HepG2 (cell line): ENCODE measurements around the gene FAM83E. TPM values are rescaled to one million over a fixed set of nuclear protein-coding genes. Genes with fewer than 3 reads are reported as not detected.
A peak's percentile ranks its signal among the peaks of the same experiment; 100 is the strongest.

Experiments
- CCDC6 ChIP-seq: sonication (generic); formaldehyde crosslinking; IDR thresholded peaks from 2 replicates; pipeline ENCODE4 v1.8.1; 2022; ENCODE audit warnings: mild to moderate bottlenecking, missing genetic modification reagents, moderate library complexity
- CERS6 ChIP-seq: sonication (generic); formaldehyde crosslinking; IDR thresholded peaks from 2 replicates; pipeline ENCODE4 v1.5.0; 2020; ENCODE audit warnings: missing genetic modification reagents
- CSRNP2 ChIP-seq: sonication (generic); formaldehyde crosslinking; conservative IDR thresholded peaks from 2 replicates; pipeline ENCODE4 v1.8.0; 2022; ENCODE audit warnings: low read depth, missing genetic modification reagents
- ESRRA ChIP-seq: sonication (generic); formaldehyde crosslinking; IDR thresholded peaks from 2 replicates; pipeline ENCODE4 v1.5.1; 2020; ENCODE audit warnings: mild to moderate bottlenecking, low read depth, missing genetic modification reagents
- GTF3A ChIP-seq: sonication (generic); formaldehyde crosslinking; conservative IDR thresholded peaks from 2 replicates; pipeline ENCODE4 v1.4.0; 2020; ENCODE audit warnings: mild to moderate bottlenecking, missing genetic modification reagents
- JUND ChIP-seq: sonication (generic); formaldehyde crosslinking; IDR thresholded peaks from 2 replicates; pipeline ENCODE4 v1.8.0; 2022; ENCODE audit warnings: mild to moderate bottlenecking, missing genetic modification reagents
- RCOR2 ChIP-seq: IDR thresholded peaks from 2 replicates; pipeline ENCODE4 v1.6.1; 2016; ENCODE audit warnings: missing biosample characterization, missing genetic modification reagents
- SNRNP70 ChIP-seq: fragments of 200-400 bp; formaldehyde crosslinking; IDR thresholded peaks from 2 replicates; pipeline ENCODE4 v1.6.1; 2017; ENCODE audit warnings: mild to moderate bottlenecking, low read depth, low read length, moderate library complexity
- SUZ12 ChIP-seq: fragments of 150-350 bp; IDR thresholded peaks from 2 replicates; pipeline ENCODE4 v1.6.1; 2014; ENCODE audit warnings: low read depth, low read length
- ZNF121 ChIP-seq: sonication (generic); formaldehyde crosslinking; IDR thresholded peaks from 2 replicates; pipeline ENCODE4 v1.5.0; 2020; ENCODE audit warnings: mild to moderate bottlenecking, missing genetic modification reagents
- ZNF260 ChIP-seq: sonication (generic); formaldehyde crosslinking; IDR thresholded peaks from 2 replicates; pipeline ENCODE4 v1.4.0; 2020; ENCODE audit warnings: missing genetic modification reagents, low read depth, mild to moderate bottlenecking, borderline replicate concordance
- ZNF556 ChIP-seq: sonication (generic); formaldehyde crosslinking; IDR thresholded peaks from 2 replicates; pipeline ENCODE4 v1.4.0; 2020; ENCODE audit warnings: mild to moderate bottlenecking, missing genetic modification reagents, borderline replicate concordance
- ZNF569 ChIP-seq: sonication (generic); formaldehyde crosslinking; IDR thresholded peaks from 2 replicates; pipeline ENCODE4 v1.5.0; 2020; ENCODE audit warnings: mild to moderate bottlenecking, missing genetic modification reagents, moderate library complexity, borderline replicate concordance
- ZNF672 ChIP-seq: sonication (generic); formaldehyde crosslinking; IDR thresholded peaks from 2 replicates; pipeline ENCODE4 v1.8.1; 2022; ENCODE audit warnings: missing genetic modification reagents
- ZNF720 ChIP-seq: sonication (generic); formaldehyde crosslinking; IDR thresholded peaks from 2 replicates; pipeline ENCODE4 v1.4.0; 2020; ENCODE audit warnings: missing genetic modification reagents
- polyA plus RNA-seq, 8 experiments: library from polyadenylated mRNA; depleted of rRNA in 3 of 8; stranded (reverse) in 7 of 8; unstranded in 1 of 8; fragments of >200 nt; fragmentation: Illumina TruSeq in 4 of 8; extraction: Trizol in 4 of 8; gene quantifications; 2 replicates each; pipeline versions ENCODE4 v1.2.1 to v1.2.3, GENCODE V29; 2011 to 2016; ENCODE audit warnings: low read depth in 4 of 8, missing spikeins in 1 of 8, mixed read lengths in 1 of 8; ENCODE audit not compliant: insufficient read depth in 1 of 8
- total RNA-seq, 5 experiments: library from RNA; depleted of rRNA; stranded (reverse); fragments of >200 nt; fragmentation: Illumina TruSeq; extraction: Trizol; gene quantifications; 2 replicates each; pipeline ENCODE4 v1.2.3, GENCODE V29; 2016; ENCODE audit warnings: low read depth in 1 of 5
- TF ChIP-seq, protein P1 (sequence below): sonication (generic); formaldehyde crosslinking; IDR thresholded peaks from 2 replicates; pipeline ENCODE4 v1.4.0; 2020; ENCODE audit warnings: mild to moderate bottlenecking, missing genetic modification reagents, borderline replicate concordance
- TF ChIP-seq, protein P2 (sequence below): sonication (generic); formaldehyde crosslinking; IDR thresholded peaks from 2 replicates; pipeline ENCODE4 v1.5.0; 2020; ENCODE audit warnings: mild to moderate bottlenecking, missing genetic modification reagents
- TF ChIP-seq, protein P3 (sequence below): sonication (generic); formaldehyde crosslinking; IDR thresholded peaks from 2 replicates; pipeline ENCODE4 v1.8.0; 2022; ENCODE audit warnings: mild to moderate bottlenecking, missing genetic modification reagents

Gene FAM83E
- total and polyA plus RNA-seq, 2 of the 13 experiments (the other 11 are each of a cell fraction or from before 2014, with no cell fraction given), result 0.18 to 0.60 TPM

GRCh38 chr19:48637449-48637947 is 22.6 kb upstream of the FAM83E start (continued):
- TF ChIP-seq, protein P1, sequence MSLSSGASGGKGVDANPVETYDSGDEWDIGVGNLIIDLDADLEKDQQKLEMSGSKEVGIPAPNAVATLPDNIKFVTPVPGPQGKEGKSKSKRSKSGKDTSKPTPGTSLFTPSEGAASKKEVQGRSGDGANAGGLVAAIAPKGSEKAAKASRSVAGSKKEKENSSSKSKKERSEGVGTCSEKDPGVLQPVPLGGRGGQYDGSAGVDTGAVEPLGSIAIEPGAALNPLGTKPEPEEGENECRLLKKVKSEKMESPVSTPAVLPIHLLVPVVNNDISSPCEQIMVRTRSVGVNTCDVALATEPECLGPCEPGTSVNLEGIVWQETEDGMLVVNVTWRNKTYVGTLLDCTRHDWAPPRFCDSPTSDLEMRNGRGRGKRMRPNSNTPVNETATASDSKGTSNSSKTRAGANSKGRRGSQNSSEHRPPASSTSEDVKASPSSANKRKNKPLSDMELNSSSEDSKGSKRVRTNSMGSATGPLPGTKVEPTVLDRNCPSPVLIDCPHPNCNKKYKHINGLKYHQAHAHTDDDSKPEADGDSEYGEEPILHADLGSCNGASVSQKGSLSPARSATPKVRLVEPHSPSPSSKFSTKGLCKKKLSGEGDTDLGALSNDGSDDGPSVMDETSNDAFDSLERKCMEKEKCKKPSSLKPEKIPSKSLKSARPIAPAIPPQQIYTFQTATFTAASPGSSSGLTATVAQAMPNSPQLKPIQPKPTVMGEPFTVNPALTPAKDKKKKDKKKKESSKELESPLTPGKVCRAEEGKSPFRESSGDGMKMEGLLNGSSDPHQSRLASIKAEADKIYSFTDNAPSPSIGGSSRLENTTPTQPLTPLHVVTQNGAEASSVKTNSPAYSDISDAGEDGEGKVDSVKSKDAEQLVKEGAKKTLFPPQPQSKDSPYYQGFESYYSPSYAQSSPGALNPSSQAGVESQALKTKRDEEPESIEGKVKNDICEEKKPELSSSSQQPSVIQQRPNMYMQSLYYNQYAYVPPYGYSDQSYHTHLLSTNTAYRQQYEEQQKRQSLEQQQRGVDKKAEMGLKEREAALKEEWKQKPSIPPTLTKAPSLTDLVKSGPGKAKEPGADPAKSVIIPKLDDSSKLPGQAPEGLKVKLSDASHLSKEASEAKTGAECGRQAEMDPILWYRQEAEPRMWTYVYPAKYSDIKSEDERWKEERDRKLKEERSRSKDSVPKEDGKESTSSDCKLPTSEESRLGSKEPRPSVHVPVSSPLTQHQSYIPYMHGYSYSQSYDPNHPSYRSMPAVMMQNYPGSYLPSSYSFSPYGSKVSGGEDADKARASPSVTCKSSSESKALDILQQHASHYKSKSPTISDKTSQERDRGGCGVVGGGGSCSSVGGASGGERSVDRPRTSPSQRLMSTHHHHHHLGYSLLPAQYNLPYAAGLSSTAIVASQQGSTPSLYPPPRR (CRISPR knock-in tag), result peak; percentile 8; the same call in 1 of the 2 replicates
- no peak for TF ChIP-seq SUZ12
- no peak for TF ChIP-seq SNRNP70
- TF ChIP-seq ZNF260 (CRISPR knock-in tag), result no peak
- TF ChIP-seq, protein P2, sequence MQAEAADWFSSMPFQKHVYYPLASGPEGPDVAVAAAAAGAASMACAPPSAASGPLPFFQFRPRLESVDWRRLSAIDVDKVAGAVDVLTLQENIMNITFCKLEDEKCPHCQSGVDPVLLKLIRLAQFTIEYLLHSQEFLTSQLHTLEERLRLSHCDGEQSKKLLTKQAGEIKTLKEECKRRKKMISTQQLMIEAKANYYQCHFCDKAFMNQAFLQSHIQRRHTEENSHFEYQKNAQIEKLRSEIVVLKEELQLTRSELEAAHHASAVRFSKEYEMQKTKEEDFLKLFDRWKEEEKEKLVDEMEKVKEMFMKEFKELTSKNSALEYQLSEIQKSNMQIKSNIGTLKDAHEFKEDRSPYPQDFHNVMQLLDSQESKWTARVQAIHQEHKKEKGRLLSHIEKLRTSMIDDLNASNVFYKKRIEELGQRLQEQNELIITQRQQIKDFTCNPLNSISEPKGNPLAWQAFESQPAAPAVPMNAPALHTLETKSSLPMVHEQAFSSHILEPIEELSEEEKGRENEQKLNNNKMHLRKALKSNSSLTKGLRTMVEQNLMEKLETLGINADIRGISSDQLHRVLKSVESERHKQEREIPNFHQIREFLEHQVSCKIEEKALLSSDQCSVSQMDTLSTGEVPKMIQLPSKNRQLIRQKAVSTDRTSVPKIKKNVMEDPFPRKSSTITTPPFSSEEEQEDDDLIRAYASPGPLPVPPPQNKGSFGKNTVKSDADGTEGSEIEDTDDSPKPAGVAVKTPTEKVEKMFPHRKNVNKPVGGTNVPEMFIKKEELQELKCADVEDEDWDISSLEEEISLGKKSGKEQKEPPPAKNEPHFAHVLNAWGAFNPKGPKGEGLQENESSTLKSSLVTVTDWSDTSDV (CRISPR knock-in tag), result no peak
- TF ChIP-seq ZNF569, result 0 out of 2 replicates have a peak, but pooled peaks have one; percentile 57
- no peak for TF ChIP-seq JUND (CRISPR knock-in tag)
- TF ChIP-seq CSRNP2 (CRISPR knock-in tag), result no peak
- TF ChIP-seq ZNF672, result peak; percentile 31; the same call in 1 of the 2 replicates
- TF ChIP-seq GTF3A, result no peak
- no peak for TF ChIP-seq RCOR2
- TF ChIP-seq CCDC6 (CRISPR knock-in tag), result peak; percentile 90; the same call in 1 of the 2 replicates
- no peak for TF ChIP-seq ZNF121
- TF ChIP-seq, protein P3, sequence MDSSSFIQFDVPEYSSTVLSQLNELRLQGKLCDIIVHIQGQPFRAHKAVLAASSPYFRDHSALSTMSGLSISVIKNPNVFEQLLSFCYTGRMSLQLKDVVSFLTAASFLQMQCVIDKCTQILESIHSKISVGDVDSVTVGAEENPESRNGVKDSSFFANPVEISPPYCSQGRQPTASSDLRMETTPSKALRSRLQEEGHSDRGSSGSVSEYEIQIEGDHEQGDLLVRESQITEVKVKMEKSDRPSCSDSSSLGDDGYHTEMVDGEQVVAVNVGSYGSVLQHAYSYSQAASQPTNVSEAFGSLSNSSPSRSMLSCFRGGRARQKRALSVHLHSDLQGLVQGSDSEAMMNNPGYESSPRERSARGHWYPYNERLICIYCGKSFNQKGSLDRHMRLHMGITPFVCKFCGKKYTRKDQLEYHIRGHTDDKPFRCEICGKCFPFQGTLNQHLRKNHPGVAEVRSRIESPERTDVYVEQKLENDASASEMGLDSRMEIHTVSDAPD (CRISPR knock-in tag), result peak; percentile 72; the same call in 1 of the 2 replicates
- peak; percentile 69; the same call in 1 of the 2 replicates for TF ChIP-seq ESRRA (CRISPR knock-in tag)
- no peak for TF ChIP-seq CERS6 (CRISPR knock-in tag)
- no peak for TF ChIP-seq ZNF720 (CRISPR knock-in tag)
- no peak for TF ChIP-seq ZNF556
